ENCODE results near the gene ADAP1. TPM values are rescaled to one million over a fixed set of nuclear protein-coding genes. Genes with fewer than 3 reads are reported as not detected.

Gene ADAP1
- total and polyA plus RNA-seq, 2 of the 8 experiments (the other 6 are each of a cell fraction or from before 2014, with no cell fraction given), result 5.8 to 6.1 TPM

DNA sequence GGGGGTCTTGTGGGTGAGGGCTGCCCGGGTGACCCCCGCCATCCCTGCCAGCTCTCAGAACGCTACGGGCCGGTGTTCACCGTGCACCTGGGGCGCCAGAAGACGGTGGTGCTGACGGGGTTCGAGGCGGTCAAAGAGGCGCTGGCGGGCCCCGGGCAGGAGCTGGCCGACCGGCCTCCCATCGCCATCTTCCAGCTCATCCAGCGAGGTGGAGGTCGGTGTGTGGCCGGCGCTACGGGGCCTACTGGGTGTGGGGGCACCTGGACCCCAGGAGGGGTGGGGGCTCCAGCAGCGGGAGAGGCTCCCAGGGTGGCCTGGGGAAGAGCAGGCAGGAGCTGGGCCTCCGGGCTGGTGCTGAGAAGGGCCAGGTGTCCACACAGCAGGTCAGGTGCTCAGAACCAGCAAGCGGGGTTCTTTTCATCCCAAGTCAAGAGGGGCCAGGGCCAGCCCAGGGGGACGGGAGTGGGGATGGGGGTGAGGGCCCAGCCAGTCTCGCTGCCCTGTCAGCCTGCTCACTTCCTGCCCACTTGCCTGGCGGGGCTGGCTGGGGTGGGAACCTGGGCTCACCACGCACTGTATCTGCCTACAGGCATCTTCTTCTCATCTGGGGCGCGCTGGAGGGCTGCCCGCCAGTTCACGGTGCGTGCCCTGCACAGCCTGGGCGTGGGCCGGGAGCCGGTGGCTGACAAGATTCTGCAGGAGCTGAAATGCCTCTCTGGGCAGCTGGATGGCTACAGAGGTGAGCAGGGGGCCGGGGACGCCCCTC is 30.1 kb upstream of the ADAP1 start:
- no peak overlapping the region for H2AFZ ChIP-seq (ENCODE audit: low read length)
- H2BK20ac ChIP-seq (ENCODE audit: low read length), result no peak overlapping the region
- no peak overlapping the region for H2BK15ac ChIP-seq (ENCODE audit: low read length)
- ChIA-PET CTCF (ENCODE audit: partially characterized antibody) (interaction anchor here (0.6 to 1.5 kb wide), 5 partner anchors 9 to 76 kb away, joined by 3 to 8 read pairs (median 3); partner anchors contain the start of gene COX19), POLR2A (ENCODE audit: partially characterized antibody) (interaction anchor here (2.4 kb wide), 1 partner anchor 10 kb away, joined by 12 read pairs; the partner anchor contains the start of gene COX19)
- no peaks in the 10 kb centered on the region for H4K20me1 ChIP-seq (replicated peaks in 1 of 2; ENCODE audit: control insufficient read depth in 1 of 2, insufficient read depth in 2 of 2, low read length in 2 of 2)
- DNase-seq (ENCODE audit: low read depth in 1 of 2, low spot score in 2 of 2), result no peak
- no peak overlapping the region for H3K18ac ChIP-seq (ENCODE audit: extremely low read depth, low read length)
- no peak overlapping the region for H3K4me2 ChIP-seq (ENCODE audit: insufficient read depth in 1 of 2, low read depth in 2 of 2, low read length in 2 of 2)
- no peak overlapping the region for H3K23ac ChIP-seq (ENCODE audit: insufficient read length)
- no peak overlapping the region for H4K91ac ChIP-seq (replicated peaks; ENCODE audit: insufficient read length, low read length)
- no peaks in the 10 kb centered on the region for H3K36me3 ChIP-seq (ENCODE audit: control insufficient read depth in 2 of 4, insufficient read depth in 4 of 4, low read length in 3 of 4)
- no peaks in the 10 kb centered on the region for H3K23me2 ChIP-seq (ENCODE audit: low read depth, low read length)
- H2BK120ac ChIP-seq (replicated peaks; ENCODE audit: low read depth, low read length), result no peak overlapping the region
- no peak overlapping the region for H3K9ac ChIP-seq (replicated peaks in 1 of 4; ENCODE audit: extremely low read depth in 1 of 4, low read depth in 3 of 4, low read length in 3 of 4)
- peaks cover 0 to 9% (median 4%) of the 10 kb centered on the region in 4 experiments; a peak in 5 of 7 replicates for H3K4me1 ChIP-seq (replicated peaks in 1 of 4; ENCODE audit: control insufficient read depth in 3 of 4, insufficient read depth in 4 of 4, low read length in 3 of 4)
- H2BK5ac ChIP-seq (ENCODE audit: low read depth, low read length), result no peak overlapping the region
- H3K4me3 ChIP-seq (ENCODE audit: extremely low read depth in 1 of 4, insufficient read depth in 2 of 4, low read depth in 3 of 4, low read length in 4 of 4), result no peak overlapping the region
- no peak overlapping the region for H2BK12ac ChIP-seq (ENCODE audit: low read depth, low read length)
- H3K14ac ChIP-seq (ENCODE audit: insufficient read length), result no peak overlapping the region
- peak overlapping the region; percentile 68; the same call in 1 of the 2 replicates for H4K8ac ChIP-seq (ENCODE audit: extremely low read depth, insufficient read depth, low read length)
- no peaks in the 10 kb centered on the region for H3K27me3 ChIP-seq (replicated peaks in 1 of 4; ENCODE audit: control insufficient read depth in 3 of 4, extremely low read depth in 1 of 4, insufficient read depth in 3 of 4, low read length in 3 of 4)
- no peak overlapping the region for H3K27ac ChIP-seq (ENCODE audit: low read depth, low read length)
- H2AK5ac ChIP-seq (ENCODE audit: low read depth, low read length), result no peak overlapping the region
- no peak overlapping the region for H3K56ac ChIP-seq (replicated peaks; ENCODE audit: insufficient read length, low read depth, low read length)
- FAIRE-seq, result no peak
- H3K79me2 ChIP-seq (ENCODE audit: control insufficient read depth in 1 of 2, insufficient read depth in 2 of 2, low read length in 2 of 2), result no peaks in the 10 kb centered on the region
- no peak overlapping the region for H4K5ac ChIP-seq (ENCODE audit: insufficient read length, low read depth, low read length)
- H3K4ac ChIP-seq (replicated peaks; ENCODE audit: insufficient read length, low read depth, low read length), result no peak overlapping the region
- no peaks in the 10 kb centered on the region for H3K79me1 ChIP-seq (ENCODE audit: low read depth, low read length)
- H3K9me3 ChIP-seq (ENCODE audit: insufficient read depth in 2 of 2, low read depth in 1 of 2, low read length in 1 of 2), result no peaks in the 10 kb centered on the region
- WGBS, 2 experiments (ENCODE audit: extremely low coverage in 1 of 2, insufficient coverage in 1 of 2, insufficient read length in 1 of 2, insufficient replicate concordance in 2 of 2, low coverage in 1 of 2, low lambda C conversion rate in 2 of 2, missing lambda C conversion rate in 1 of 2), result 92% methylated on average over 25 of the region's 39 CpGs; no CpG with 5 or more reads in 1 of the 2 experiments
- TF ChIP-seq CBX8 (IDR thresholded peaks at IDR 0.05; ENCODE audit: borderline replicate concordance, low read depth, low read length) (no peak), NRF1 (IDR thresholded peaks at IDR 0.05; ENCODE audit: low read depth, low read length) (no peak), SUZ12 (IDR thresholded peaks at IDR 0.05; ENCODE audit: low read length) (no peak), SP4 (IDR thresholded peaks at IDR 0.05; ENCODE audit: low read length) (no peak), SIX5 (IDR thresholded peaks at IDR 0.05; ENCODE audit: low read depth, low read length) (no peak), KDM1A (IDR thresholded peaks at IDR 0.05; ENCODE audit: borderline replicate concordance, low read length) (no peak), EZH2 (IDR thresholded peaks at IDR 0.05; ENCODE audit: low read depth, low read length, severe bottlenecking) (no peak)
- TF ChIP-seq, protein P1, sequence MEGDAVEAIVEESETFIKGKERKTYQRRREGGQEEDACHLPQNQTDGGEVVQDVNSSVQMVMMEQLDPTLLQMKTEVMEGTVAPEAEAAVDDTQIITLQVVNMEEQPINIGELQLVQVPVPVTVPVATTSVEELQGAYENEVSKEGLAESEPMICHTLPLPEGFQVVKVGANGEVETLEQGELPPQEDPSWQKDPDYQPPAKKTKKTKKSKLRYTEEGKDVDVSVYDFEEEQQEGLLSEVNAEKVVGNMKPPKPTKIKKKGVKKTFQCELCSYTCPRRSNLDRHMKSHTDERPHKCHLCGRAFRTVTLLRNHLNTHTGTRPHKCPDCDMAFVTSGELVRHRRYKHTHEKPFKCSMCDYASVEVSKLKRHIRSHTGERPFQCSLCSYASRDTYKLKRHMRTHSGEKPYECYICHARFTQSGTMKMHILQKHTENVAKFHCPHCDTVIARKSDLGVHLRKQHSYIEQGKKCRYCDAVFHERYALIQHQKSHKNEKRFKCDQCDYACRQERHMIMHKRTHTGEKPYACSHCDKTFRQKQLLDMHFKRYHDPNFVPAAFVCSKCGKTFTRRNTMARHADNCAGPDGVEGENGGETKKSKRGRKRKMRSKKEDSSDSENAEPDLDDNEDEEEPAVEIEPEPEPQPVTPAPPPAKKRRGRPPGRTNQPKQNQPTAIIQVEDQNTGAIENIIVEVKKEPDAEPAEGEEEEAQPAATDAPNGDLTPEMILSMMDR (IDR thresholded peaks at IDR 0.05; ENCODE audit: control extremely low read depth in 1 of 3, insufficient read depth in 1 of 3, low read depth in 1 of 3, low read length in 3 of 3), result no peak
